H1 (cell line): ENCODE data around the gene NEB. TPM values are rescaled to one million over a fixed set of nuclear protein-coding genes. Genes with fewer than 3 reads are reported as not detected.

Experiments
- BACH1 ChIP-seq: IDR thresholded peaks from 2 replicates; pipeline ENCODE4 v1.6.1; 2012; ENCODE audit warnings: low read length, improper control_type of control experiment
- CBX8 ChIP-seq: fragments of 300-800, 300-1000 bp; sonication (generic); IDR thresholded peaks from 2 replicates; pipeline ENCODE4 v1.7.1; 2016; ENCODE audit warnings: low read depth, low read length, borderline replicate concordance
- CREB1 ChIP-seq: IDR thresholded peaks from 2 replicates; pipeline ENCODE4 v1.6.1; 2012; ENCODE audit warnings: inconsistent platforms
- KDM4A ChIP-seq: IDR thresholded peaks from one replicate; pipeline ENCODE4 v1.7.1; 2012; ENCODE audit warnings: low read depth, mild to moderate bottlenecking, moderate library complexity, low read length, inconsistent platforms; ENCODE audit not compliant: severe bottlenecking
- TEAD4 ChIP-seq: IDR thresholded peaks from 2 replicates; pipeline ENCODE4 v1.6.1; 2012; ENCODE audit warnings: low read depth, low read length, inconsistent platforms, mixed read lengths
- polyA plus RNA-seq, 7 experiments: library from polyadenylated mRNA; depleted of rRNA in 3 of 7; stranded (reverse) in 5 of 7; unstranded in 2 of 7; fragments of >200 nt in 5 of 7; fragments of 200-250 nt in 2 of 7; gene quantifications; 1 replicate in 5 of 7; 2 replicates in 1 of 7; 4 replicates in 1 of 7; pipeline versions ENCODE4 v1.2.1 to v1.2.3, GENCODE V29; 2011 to 2013; ENCODE audit warnings: missing spikeins in 2 of 7, mixed read lengths in 2 of 7
- total RNA-seq: library from RNA; stranded (reverse); fragmentation: NEBNext Ultra II Directional; extraction: Animal tissue kit (Norgen Biotek cat#: 25700); gene quantifications from 2 replicates; pipeline ENCODE4 v1.2.1, GENCODE V29; 2021
- TF ChIP-seq, protein P1 (sequence below): fragments of 300-600 bp; sonication (generic); IDR thresholded peaks from 2 replicates; pipeline ENCODE4 v1.7.1; 2012; ENCODE audit warnings: low read length, moderate library complexity, mild to moderate bottlenecking, inconsistent platforms; ENCODE audit not compliant: insufficient replicate concordance

The NEB gene
- total and polyA plus RNA-seq, 2 of the 8 experiments (the other 6 are each of a cell fraction or from before 2014, with no cell fraction given) = 1.4 to 2.5 TPM

DNA sequence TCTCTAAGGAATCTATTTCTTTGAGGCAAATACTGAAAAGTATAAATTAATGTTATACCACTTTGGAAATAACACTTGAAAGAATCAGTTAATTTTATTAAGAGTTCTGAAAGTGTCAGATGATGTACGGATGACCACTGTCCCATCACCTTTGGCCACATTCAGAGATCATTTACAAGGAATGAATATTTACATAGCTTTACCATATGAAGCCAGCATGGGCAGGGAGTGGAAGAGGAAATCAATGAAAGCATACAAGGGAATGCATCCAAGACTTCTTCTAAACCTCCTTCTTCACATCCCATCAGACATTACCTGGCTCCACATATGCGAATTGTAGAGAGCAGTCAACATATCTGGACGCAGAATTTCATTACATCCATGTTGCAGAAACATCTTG lies 201.1 kb downstream of the NEB start (continued):
- TF ChIP-seq, protein P1, sequence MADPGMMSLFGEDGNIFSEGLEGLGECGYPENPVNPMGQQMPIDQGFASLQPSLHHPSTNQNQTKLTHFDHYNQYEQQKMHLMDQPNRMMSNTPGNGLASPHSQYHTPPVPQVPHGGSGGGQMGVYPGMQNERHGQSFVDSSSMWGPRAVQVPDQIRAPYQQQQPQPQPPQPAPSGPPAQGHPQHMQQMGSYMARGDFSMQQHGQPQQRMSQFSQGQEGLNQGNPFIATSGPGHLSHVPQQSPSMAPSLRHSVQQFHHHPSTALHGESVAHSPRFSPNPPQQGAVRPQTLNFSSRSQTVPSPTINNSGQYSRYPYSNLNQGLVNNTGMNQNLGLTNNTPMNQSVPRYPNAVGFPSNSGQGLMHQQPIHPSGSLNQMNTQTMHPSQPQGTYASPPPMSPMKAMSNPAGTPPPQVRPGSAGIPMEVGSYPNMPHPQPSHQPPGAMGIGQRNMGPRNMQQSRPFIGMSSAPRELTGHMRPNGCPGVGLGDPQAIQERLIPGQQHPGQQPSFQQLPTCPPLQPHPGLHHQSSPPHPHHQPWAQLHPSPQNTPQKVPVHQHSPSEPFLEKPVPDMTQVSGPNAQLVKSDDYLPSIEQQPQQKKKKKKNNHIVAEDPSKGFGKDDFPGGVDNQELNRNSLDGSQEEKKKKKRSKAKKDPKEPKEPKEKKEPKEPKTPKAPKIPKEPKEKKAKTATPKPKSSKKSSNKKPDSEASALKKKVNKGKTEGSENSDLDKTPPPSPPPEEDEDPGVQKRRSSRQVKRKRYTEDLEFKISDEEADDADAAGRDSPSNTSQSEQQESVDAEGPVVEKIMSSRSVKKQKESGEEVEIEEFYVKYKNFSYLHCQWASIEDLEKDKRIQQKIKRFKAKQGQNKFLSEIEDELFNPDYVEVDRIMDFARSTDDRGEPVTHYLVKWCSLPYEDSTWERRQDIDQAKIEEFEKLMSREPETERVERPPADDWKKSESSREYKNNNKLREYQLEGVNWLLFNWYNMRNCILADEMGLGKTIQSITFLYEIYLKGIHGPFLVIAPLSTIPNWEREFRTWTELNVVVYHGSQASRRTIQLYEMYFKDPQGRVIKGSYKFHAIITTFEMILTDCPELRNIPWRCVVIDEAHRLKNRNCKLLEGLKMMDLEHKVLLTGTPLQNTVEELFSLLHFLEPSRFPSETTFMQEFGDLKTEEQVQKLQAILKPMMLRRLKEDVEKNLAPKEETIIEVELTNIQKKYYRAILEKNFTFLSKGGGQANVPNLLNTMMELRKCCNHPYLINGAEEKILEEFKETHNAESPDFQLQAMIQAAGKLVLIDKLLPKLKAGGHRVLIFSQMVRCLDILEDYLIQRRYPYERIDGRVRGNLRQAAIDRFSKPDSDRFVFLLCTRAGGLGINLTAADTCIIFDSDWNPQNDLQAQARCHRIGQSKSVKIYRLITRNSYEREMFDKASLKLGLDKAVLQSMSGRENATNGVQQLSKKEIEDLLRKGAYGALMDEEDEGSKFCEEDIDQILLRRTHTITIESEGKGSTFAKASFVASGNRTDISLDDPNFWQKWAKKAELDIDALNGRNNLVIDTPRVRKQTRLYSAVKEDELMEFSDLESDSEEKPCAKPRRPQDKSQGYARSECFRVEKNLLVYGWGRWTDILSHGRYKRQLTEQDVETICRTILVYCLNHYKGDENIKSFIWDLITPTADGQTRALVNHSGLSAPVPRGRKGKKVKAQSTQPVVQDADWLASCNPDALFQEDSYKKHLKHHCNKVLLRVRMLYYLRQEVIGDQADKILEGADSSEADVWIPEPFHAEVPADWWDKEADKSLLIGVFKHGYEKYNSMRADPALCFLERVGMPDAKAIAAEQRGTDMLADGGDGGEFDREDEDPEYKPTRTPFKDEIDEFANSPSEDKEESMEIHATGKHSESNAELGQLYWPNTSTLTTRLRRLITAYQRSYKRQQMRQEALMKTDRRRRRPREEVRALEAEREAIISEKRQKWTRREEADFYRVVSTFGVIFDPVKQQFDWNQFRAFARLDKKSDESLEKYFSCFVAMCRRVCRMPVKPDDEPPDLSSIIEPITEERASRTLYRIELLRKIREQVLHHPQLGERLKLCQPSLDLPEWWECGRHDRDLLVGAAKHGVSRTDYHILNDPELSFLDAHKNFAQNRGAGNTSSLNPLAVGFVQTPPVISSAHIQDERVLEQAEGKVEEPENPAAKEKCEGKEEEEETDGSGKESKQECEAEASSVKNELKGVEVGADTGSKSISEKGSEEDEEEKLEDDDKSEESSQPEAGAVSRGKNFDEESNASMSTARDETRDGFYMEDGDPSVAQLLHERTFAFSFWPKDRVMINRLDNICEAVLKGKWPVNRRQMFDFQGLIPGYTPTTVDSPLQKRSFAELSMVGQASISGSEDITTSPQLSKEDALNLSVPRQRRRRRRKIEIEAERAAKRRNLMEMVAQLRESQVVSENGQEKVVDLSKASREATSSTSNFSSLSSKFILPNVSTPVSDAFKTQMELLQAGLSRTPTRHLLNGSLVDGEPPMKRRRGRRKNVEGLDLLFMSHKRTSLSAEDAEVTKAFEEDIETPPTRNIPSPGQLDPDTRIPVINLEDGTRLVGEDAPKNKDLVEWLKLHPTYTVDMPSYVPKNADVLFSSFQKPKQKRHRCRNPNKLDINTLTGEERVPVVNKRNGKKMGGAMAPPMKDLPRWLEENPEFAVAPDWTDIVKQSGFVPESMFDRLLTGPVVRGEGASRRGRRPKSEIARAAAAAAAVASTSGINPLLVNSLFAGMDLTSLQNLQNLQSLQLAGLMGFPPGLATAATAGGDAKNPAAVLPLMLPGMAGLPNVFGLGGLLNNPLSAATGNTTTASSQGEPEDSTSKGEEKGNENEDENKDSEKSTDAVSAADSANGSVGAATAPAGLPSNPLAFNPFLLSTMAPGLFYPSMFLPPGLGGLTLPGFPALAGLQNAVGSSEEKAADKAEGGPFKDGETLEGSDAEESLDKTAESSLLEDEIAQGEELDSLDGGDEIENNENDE = no peak
- no peak for TF ChIP-seq BACH1
- no peak for TF ChIP-seq KDM4A
- TF ChIP-seq CREB1 = no peak
- TF ChIP-seq CBX8 = no peak
- no peak for TF ChIP-seq TEAD4
